ENCODE measurements around the gene TRPM3. TPM values are rescaled to one million over a fixed set of nuclear protein-coding genes. Genes with fewer than 3 reads are reported as not detected.

TRPM3 gene
- total and polyA plus RNA-seq, 5 donors, result 0.38 to 2.2 (median 1.2) TPM

DNA sequence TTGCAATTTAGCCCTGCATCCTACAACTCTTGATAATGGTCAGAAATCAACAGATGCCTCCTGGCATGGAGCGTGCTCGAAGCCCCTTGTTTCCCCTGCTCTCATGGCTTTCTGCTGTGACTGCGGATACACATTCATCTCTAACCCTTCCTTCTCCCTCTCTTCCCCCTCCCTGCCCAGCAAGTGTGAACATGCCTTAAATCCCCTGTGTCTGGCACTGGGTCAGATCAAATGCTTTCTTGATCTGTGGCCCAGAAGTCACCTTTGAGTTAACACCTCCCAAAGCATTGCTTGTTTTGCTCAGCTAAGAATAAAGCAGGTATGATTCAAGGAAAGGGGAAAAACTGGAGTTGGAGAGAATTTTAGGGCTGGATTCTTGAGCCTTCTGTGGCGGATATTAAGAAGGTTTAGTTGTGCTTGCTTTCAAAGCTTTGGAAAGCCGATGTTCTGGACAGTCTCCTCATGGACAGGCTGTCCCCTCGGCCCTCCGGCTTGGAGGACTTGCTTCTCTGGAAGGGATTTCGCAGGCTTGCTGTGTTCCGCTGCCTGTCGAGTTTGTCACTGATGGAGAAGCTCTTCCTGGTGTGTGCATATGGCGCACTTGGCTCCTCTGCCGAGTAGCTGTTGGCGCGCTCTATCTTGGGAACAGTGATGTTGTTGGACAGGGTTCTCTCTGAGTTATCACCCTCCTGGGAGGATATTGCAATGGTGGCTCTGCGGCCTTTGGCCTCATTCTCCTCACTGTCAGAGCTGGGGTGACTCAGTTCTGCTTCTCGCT lies 585.7 kb downstream of the TRPM3 start:
- no peaks in the 10 kb centered on the region for H3K9me3 ChIP-seq (ENCODE audit: control insufficient read depth, low read length)
- DNase-seq, result peak in 1 of 3 donors; percentile 46
- WGBS, result 93% methylated on average over 16 of the region's 16 CpGs

GRCh38 chr9:70534471-70534870 lies 587.0 kb downstream of the TRPM3 start:
- intact Hi-C loops (cut with DNase I), result no loop called here
- Histone ChIP-seq H3K27me3 (ENCODE audit: control insufficient read depth, insufficient read depth) (no peaks in the 10 kb centered on the region), H3K4me3 (ENCODE audit: low read length) (no peak overlapping the region), H3K27ac (ENCODE audit: low read length) (no peak overlapping the region), H3K9me3 (ENCODE audit: control insufficient read depth, low read length) (no peaks in the 10 kb centered on the region), H3K4me1 (ENCODE audit: control insufficient read depth, insufficient read depth, low read length) (peaks cover 2% of the 10 kb centered on the region)
- ATAC-seq (no peak), DNase-seq (no peak)

More for the DNA sequence above, 585.7 kb downstream of the TRPM3 start:
- Histone ChIP-seq H3K27me3 (ENCODE audit: control insufficient read depth, insufficient read depth) (no peaks in the 10 kb centered on the region), H3K4me1 (ENCODE audit: control insufficient read depth, insufficient read depth, low read length) (peaks cover 2% of the 10 kb centered on the region), H3K4me3 (ENCODE audit: low read length) (no peak overlapping the region), H3K27ac (ENCODE audit: low read length) (no peak overlapping the region)
- intact Hi-C loops (cut with DNase I), result no loop called here
- ATAC-seq, result peak; percentile 16 to 39

DNA sequence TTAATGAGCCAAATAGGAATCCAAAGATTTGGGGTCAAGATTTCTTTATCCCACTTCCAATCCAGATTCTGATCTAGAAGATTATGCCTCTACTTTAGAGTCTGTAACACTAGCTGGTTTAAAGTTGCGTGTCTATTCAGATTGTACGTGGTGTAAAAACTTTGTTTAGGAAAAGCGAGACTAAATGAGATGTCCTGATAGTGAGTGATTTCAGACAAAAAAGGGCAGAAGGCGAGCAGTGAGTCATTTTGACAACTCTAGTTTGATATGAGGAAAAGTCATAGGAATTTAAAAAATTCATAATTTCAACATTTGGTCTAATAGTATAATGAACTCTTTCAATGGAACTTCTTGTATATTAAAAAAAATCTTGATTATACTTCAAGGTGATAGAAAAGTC lies 587.4 kb downstream of the TRPM3 start:
- Histone ChIP-seq H3K4me3 (ENCODE audit: low read length) (no peak overlapping the region), H3K27ac (ENCODE audit: low read length) (no peak overlapping the region), H3K27me3 (ENCODE audit: control insufficient read depth, insufficient read depth) (no peaks in the 10 kb centered on the region), H3K9me3 (ENCODE audit: control insufficient read depth, low read length) (no peaks in the 10 kb centered on the region), H3K4me1 (ENCODE audit: control insufficient read depth, insufficient read depth, low read length) (no peaks in the 10 kb centered on the region)
- ATAC-seq (no peak), DNase-seq (no peak)
- 90% methylated on average over 4 of the region's 4 CpGs for WGBS
- intact Hi-C loops (cut with DNase I), result no loop called here

GRCh38 chr9:70533492-70533891 lies 587.9 kb downstream of the TRPM3 start:
- WGBS, result 91% methylated on average over 5 of the region's 5 CpGs
- Histone ChIP-seq H3K4me3 (ENCODE audit: low read length) (no peak overlapping the region), H3K4me1 (ENCODE audit: control insufficient read depth, insufficient read depth, low read length) (no peaks in the 10 kb centered on the region), H3K27me3 (ENCODE audit: control insufficient read depth, insufficient read depth) (no peaks in the 10 kb centered on the region), H3K27ac (ENCODE audit: low read length) (no peak overlapping the region), H3K9me3 (ENCODE audit: control insufficient read depth, low read length) (no peaks in the 10 kb centered on the region)
- DNase-seq, result no peak
- ATAC-seq, result no peak
- intact Hi-C loops (cut with DNase I), result no loop called here

- intact Hi-C loops (cut with DNase I), result no loop called here
- DNase-seq, result no peak
- H3K9me3 ChIP-seq (ENCODE audit: control insufficient read depth, low read length), result no peaks in the 10 kb centered on the region
- H3K27me3 ChIP-seq (ENCODE audit: control insufficient read depth, insufficient read depth), result no peaks in the 10 kb centered on the region
- WGBS, result 81% methylated on average over 6 of the region's 6 CpGs
- H3K4me3 ChIP-seq (ENCODE audit: low read length), result no peak overlapping the region
- H3K4me1 ChIP-seq (ENCODE audit: control insufficient read depth, insufficient read depth, low read length), result no peaks in the 10 kb centered on the region
- no peak for ATAC-seq
- H3K27ac ChIP-seq (ENCODE audit: low read length), result no peak overlapping the region
Measured at GRCh38 chr9:70532716-70533115, 588.7 kb downstream of the TRPM3 start.

GRCh38 chr9:70531311-70531710 lies 590.1 kb downstream of the TRPM3 start:
- intact Hi-C loops (cut with DNase I), result no loop called here
- H3K27me3 ChIP-seq (ENCODE audit: control insufficient read depth, insufficient read depth), result no peaks in the 10 kb centered on the region
- no peak for DNase-seq
- no peak for ATAC-seq
- H3K9me3 ChIP-seq (ENCODE audit: control insufficient read depth, low read length), result no peaks in the 10 kb centered on the region
- no peak overlapping the region for H3K27ac ChIP-seq (ENCODE audit: low read length)
- no peaks in the 10 kb centered on the region for H3K4me1 ChIP-seq (ENCODE audit: control insufficient read depth, insufficient read depth, low read length)
- 94% methylated on average over 1 of the region's 1 CpG for WGBS
- H3K4me3 ChIP-seq (ENCODE audit: low read length), result no peak overlapping the region

- no peak for ATAC-seq
- 90% methylated on average over 5 of the region's 5 CpGs for WGBS
- intact Hi-C loops (cut with DNase I), result no loop called here
- Histone ChIP-seq H3K9me3 (ENCODE audit: control insufficient read depth, low read length) (no peaks in the 10 kb centered on the region), H3K27ac (ENCODE audit: low read length) (no peak overlapping the region), H3K27me3 (ENCODE audit: control insufficient read depth, insufficient read depth) (no peaks in the 10 kb centered on the region), H3K4me3 (ENCODE audit: low read length) (no peak overlapping the region), H3K4me1 (ENCODE audit: control insufficient read depth, insufficient read depth, low read length) (no peaks in the 10 kb centered on the region)
- no peak for DNase-seq
Measured at GRCh38 chr9:70530716-70531115, 590.7 kb downstream of the TRPM3 start.

GRCh38 chr9:70529833-70530232 lies 591.6 kb downstream of the TRPM3 start:
- ATAC-seq (no peak), DNase-seq (no peak)
- no peaks in the 10 kb centered on the region for H3K27me3 ChIP-seq (ENCODE audit: control insufficient read depth, insufficient read depth)
- H3K4me3 ChIP-seq (ENCODE audit: low read length), result no peak overlapping the region
- 87% methylated on average over 7 of the region's 7 CpGs for WGBS
- intact Hi-C loops (cut with DNase I), result no loop called here
- H3K27ac ChIP-seq (ENCODE audit: low read length), result no peak overlapping the region
- H3K4me1 ChIP-seq (ENCODE audit: control insufficient read depth, insufficient read depth, low read length), result no peaks in the 10 kb centered on the region
- H3K9me3 ChIP-seq (ENCODE audit: control insufficient read depth, low read length), result no peaks in the 10 kb centered on the region

DNA sequence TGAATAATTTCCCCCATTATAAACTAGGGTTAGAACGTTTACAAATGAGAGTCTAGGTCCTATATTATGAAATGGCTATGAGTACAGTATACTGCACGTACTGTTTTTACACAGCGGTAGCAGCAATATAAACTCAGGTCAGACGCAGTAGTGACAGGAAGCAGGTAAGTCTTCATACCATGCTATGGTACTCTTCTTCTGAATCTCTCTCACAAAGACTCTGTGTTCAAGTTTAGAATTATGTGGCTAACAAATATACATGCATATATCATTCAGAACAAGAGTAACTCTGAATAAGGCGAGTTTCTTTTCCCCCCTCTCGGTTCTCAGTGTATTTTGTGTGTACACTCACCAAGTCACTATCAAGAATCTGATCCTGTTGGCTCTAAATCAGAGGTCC lies 592.0 kb downstream of the TRPM3 start:
- no peaks in the 10 kb centered on the region for H3K4me1 ChIP-seq (ENCODE audit: control insufficient read depth, insufficient read depth, low read length)

GRCh38 chr9:70526902-70527301 lies 594.5 kb downstream of the TRPM3 start:
- WGBS, result 97% methylated on average over 2 of the region's 2 CpGs
- intact Hi-C loops (cut with DNase I), result no loop called here
- H3K27ac ChIP-seq (ENCODE audit: low read length), result no peak overlapping the region
- H3K27me3 ChIP-seq (ENCODE audit: control insufficient read depth, insufficient read depth), result no peaks in the 10 kb centered on the region
- no peak for ATAC-seq
- no peaks in the 10 kb centered on the region for H3K4me1 ChIP-seq (ENCODE audit: control insufficient read depth, insufficient read depth, low read length)
- no peak for DNase-seq
- H3K9me3 ChIP-seq (ENCODE audit: control insufficient read depth, low read length), result no peaks in the 10 kb centered on the region
- H3K4me3 ChIP-seq (ENCODE audit: low read length), result no peak overlapping the region

More for the DNA sequence above, 592.0 kb downstream of the TRPM3 start:
- no peak for ATAC-seq
- H3K9me3 ChIP-seq (ENCODE audit: control insufficient read depth, low read length), result no peaks in the 10 kb centered on the region
- no peak overlapping the region for H3K27ac ChIP-seq (ENCODE audit: low read length)
- WGBS, result 89% methylated on average over 6 of the region's 6 CpGs
- intact Hi-C loops (cut with DNase I), result no loop called here
- H3K27me3 ChIP-seq (ENCODE audit: control insufficient read depth, insufficient read depth), result no peaks in the 10 kb centered on the region
- DNase-seq, result no peak
- no peak overlapping the region for H3K4me3 ChIP-seq (ENCODE audit: low read length)

- WGBS, result 95% methylated on average over 1 of the region's 1 CpG
- intact Hi-C loops (cut with DNase I), result no loop called here
- no peak for DNase-seq
- Histone ChIP-seq H3K4me3 (ENCODE audit: low read length) (no peak overlapping the region), H3K27me3 (ENCODE audit: control insufficient read depth, insufficient read depth) (no peaks in the 10 kb centered on the region), H3K27ac (ENCODE audit: low read length) (no peak overlapping the region), H3K4me1 (ENCODE audit: control insufficient read depth, insufficient read depth, low read length) (no peaks in the 10 kb centered on the region), H3K9me3 (ENCODE audit: control insufficient read depth, low read length) (no peaks in the 10 kb centered on the region)
- ATAC-seq, result peak in 1 of 2 donors; percentile 53
Measured at GRCh38 chr9:70525519-70525918, 595.9 kb downstream of the TRPM3 start.

Measured in right cardiac atrium (tissue), 5 donors.